Measurements from ENCODE around the gene GPC1.

DNA sequence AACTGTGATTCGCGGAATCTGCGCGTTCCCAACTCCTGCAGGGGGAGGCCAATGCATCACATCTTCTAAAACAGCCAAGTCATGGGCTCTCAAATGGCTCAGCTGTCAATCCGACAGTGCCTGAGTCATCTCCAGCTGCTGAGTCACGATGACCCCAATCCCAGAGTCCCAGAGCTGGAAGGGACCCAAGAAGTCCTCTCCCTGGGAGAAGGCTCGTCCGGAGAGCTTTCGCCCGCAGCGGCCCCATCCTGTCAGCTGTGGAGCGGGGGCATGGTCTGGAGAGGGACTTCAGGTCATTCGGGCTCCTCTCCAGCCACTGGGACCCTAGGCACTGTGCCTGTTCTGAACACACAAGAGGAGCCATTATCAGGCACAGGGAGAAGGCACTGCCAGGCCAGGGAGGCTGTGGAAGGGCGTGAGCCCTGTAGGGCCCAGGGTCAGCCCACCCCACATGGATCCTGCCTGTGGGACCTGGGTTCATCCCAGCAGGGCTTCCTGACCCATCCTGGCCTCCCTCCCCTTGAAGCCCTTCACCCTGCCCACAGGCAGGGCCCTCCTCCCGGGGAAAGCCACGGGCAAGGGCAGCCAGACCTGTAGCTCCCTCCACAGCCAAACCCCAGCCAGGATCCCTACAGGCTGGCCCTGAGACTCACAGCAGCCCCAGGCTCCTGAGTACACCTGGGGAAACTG lies 47.6 kb upstream of the GPC1 start:
- TF ChIP-seq, protein P1, sequence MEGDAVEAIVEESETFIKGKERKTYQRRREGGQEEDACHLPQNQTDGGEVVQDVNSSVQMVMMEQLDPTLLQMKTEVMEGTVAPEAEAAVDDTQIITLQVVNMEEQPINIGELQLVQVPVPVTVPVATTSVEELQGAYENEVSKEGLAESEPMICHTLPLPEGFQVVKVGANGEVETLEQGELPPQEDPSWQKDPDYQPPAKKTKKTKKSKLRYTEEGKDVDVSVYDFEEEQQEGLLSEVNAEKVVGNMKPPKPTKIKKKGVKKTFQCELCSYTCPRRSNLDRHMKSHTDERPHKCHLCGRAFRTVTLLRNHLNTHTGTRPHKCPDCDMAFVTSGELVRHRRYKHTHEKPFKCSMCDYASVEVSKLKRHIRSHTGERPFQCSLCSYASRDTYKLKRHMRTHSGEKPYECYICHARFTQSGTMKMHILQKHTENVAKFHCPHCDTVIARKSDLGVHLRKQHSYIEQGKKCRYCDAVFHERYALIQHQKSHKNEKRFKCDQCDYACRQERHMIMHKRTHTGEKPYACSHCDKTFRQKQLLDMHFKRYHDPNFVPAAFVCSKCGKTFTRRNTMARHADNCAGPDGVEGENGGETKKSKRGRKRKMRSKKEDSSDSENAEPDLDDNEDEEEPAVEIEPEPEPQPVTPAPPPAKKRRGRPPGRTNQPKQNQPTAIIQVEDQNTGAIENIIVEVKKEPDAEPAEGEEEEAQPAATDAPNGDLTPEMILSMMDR (conservative IDR thresholded peaks at IDR 0.05; ENCODE audit: low read depth, low read length): no peak
- TF ChIP-seq POLR2A (IDR thresholded peaks at IDR 0.05; ENCODE audit: low read depth, low read length): peak; percentile 45; the same call in 1 of the 2 replicates
- no peak for TF ChIP-seq RFX5 (IDR thresholded peaks at IDR 0.05; ENCODE audit: low read depth, low read length)
- TF ChIP-seq, protein P2, sequence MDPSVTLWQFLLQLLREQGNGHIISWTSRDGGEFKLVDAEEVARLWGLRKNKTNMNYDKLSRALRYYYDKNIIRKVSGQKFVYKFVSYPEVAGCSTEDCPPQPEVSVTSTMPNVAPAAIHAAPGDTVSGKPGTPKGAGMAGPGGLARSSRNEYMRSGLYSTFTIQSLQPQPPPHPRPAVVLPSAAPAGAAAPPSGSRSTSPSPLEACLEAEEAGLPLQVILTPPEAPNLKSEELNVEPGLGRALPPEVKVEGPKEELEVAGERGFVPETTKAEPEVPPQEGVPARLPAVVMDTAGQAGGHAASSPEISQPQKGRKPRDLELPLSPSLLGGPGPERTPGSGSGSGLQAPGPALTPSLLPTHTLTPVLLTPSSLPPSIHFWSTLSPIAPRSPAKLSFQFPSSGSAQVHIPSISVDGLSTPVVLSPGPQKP (IDR thresholded peaks at IDR 0.05; ENCODE audit: borderline replicate concordance, low read depth, low read length): no peak
